GM21390 (cell line): ENCODE measurements around the gene CLEC20A.
"Not testable (repeated sequence)": the region's sequence is repeated elsewhere in the genome, so short reads cannot be mapped to it uniquely, and the experiment has no call there.

Experiments
- ATAC-seq: cut with Tn5 transposase; IDR thresholded peaks from one replicate; pipeline ENCODE4 v1.9.1; 2021; ENCODE audit not compliant: unreplicated experiment

The CLEC20A gene

GRCh38 chr1:178529364-178530036 lies 32.7 kb upstream of the CLEC20A start:
- ATAC-seq = no peak

- ATAC-seq = no peak
Observed at GRCh38 chr1:178528953-178529335, 32.2 kb upstream of the CLEC20A start.

GRCh38 chr1:178528228-178528952 lies 31.6 kb upstream of the CLEC20A start:
- no peak for ATAC-seq

GRCh38 chr1:178527117-178527516 lies 30.4 kb upstream of the CLEC20A start:
- no peak for ATAC-seq

- ATAC-seq = no peak
Observed at GRCh38 chr1:178521241-178521640, 24.5 kb upstream of the CLEC20A start.

- ATAC-seq = no peak
Observed at GRCh38 chr1:178520803-178521202, 24.0 kb upstream of the CLEC20A start.

- no peak for ATAC-seq
Observed at GRCh38 chr1:178518894-178519293, 22.1 kb upstream of the CLEC20A start.

- no peak for ATAC-seq
Observed at GRCh38 chr1:178516110-178516509, 19.3 kb upstream of the CLEC20A start.

GRCh38 chr1:178513278-178513983 lies 16.7 kb upstream of the CLEC20A start:
- ATAC-seq = no peak

GRCh38 chr1:178512566-178513277 lies 16.0 kb upstream of the CLEC20A start, which contains the start of gene TEX35:
TEX35 (plus strand) TSS chr1:178513109; CDS start chr1:178513189, 80 bp downstream.
- no peak for ATAC-seq

- ATAC-seq = no peak
Observed at GRCh38 chr1:178510155-178510554, 13.4 kb upstream of the CLEC20A start.

- no peak for ATAC-seq
Observed at GRCh38 chr1:178509414-178510007, 12.7 kb upstream of the CLEC20A start.

GRCh38 chr1:178506669-178507068 lies 9.9 kb upstream of the CLEC20A start:
- ATAC-seq = no peak

- ATAC-seq = no peak
Observed at GRCh38 chr1:178506177-178506576, 9.4 kb upstream of the CLEC20A start.

- no peak for ATAC-seq
Observed at GRCh38 chr1:178504286-178504685, 7.5 kb upstream of the CLEC20A start.

- ATAC-seq = no peak
Observed at GRCh38 chr1:178503849-178504248, 7.1 kb upstream of the CLEC20A start.

- ATAC-seq = not testable (repeated sequence)
Observed at GRCh38 chr1:178503316-178503715, 6.6 kb upstream of the CLEC20A start.

- no peak for ATAC-seq
Observed at GRCh38 chr1:178502856-178503255, 6.1 kb upstream of the CLEC20A start.

- ATAC-seq = no peak
Observed at GRCh38 chr1:178502330-178502714, 5.6 kb upstream of the CLEC20A start.

GRCh38 chr1:178501705-178502329 lies 5.1 kb upstream of the CLEC20A start:
- peak; percentile 90 for ATAC-seq
